22Rv1 (cell line): Measurements from ENCODE around the gene SNX10.

Experiments
- ZFX ChIP-seq: fragments of 450-650 bp; IDR thresholded peaks from 2 replicates; pipeline ENCODE4 v1.6.1; 2017; ENCODE audit warnings: antibody characterized with exemption, borderline replicate concordance
- TF ChIP-seq, protein P1 (sequence below): fragments of 450-650 bp; IDR thresholded peaks from 2 replicates; pipeline ENCODE4 v1.5.1; 2017; ENCODE audit warnings: mild to moderate bottlenecking

DNA sequence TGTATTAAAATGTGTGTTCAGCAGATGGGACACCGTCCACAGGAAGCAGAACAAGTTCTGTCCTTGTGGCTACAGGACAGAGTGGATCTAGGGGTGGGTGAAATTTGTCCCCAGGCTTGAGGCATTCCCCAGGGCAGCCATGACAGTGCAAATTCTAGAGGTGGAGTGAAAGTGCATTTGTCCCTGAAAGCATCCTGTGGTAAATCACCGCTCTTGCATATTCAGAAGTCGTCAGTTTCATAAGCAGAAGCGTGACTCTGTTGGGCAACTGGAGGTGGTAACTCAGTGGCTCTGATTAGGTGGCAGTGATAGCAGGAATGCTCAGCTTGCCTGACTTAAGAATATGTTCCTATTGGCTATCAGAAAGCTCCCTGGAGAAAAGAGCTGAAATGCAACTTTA, 96.6 kb downstream of the SNX10 start:
- TF ChIP-seq, protein P1, sequence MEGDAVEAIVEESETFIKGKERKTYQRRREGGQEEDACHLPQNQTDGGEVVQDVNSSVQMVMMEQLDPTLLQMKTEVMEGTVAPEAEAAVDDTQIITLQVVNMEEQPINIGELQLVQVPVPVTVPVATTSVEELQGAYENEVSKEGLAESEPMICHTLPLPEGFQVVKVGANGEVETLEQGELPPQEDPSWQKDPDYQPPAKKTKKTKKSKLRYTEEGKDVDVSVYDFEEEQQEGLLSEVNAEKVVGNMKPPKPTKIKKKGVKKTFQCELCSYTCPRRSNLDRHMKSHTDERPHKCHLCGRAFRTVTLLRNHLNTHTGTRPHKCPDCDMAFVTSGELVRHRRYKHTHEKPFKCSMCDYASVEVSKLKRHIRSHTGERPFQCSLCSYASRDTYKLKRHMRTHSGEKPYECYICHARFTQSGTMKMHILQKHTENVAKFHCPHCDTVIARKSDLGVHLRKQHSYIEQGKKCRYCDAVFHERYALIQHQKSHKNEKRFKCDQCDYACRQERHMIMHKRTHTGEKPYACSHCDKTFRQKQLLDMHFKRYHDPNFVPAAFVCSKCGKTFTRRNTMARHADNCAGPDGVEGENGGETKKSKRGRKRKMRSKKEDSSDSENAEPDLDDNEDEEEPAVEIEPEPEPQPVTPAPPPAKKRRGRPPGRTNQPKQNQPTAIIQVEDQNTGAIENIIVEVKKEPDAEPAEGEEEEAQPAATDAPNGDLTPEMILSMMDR, result no peak
- TF ChIP-seq ZFX, result no peak
